Measurements from ENCODE around the gene ZNF77.

- TF ChIP-seq ARNT (IDR thresholded peaks at IDR 0.05), result no peak
- TF ChIP-seq PKNOX1 (IDR thresholded peaks at IDR 0.05), result no peak
- TF ChIP-seq FOXA1 (IDR thresholded peaks at IDR 0.05), result no peak
- no peak for TF ChIP-seq FOXK2 (IDR thresholded peaks at IDR 0.05)
- no peak for TF ChIP-seq ZNF384 (IDR thresholded peaks at IDR 0.05)
- no peak for TF ChIP-seq LEF1 (IDR thresholded peaks at IDR 0.05; ENCODE audit: borderline replicate concordance)
- no peak for TF ChIP-seq SP1 (IDR thresholded peaks at IDR 0.05)
These were observed 44.6 kb upstream of the ZNF77 start for GRCh38 chr19:2989236-2989946.
